CD4-positive, CD25-positive, alpha-beta regulatory T cell (primary cell): ENCODE results near the gene METTL26. TPM values are rescaled to one million over a fixed set of nuclear protein-coding genes. Genes with fewer than 3 reads are reported as not detected.
"Not testable (repeated sequence)": the region's sequence is repeated elsewhere in the genome, so short reads cannot be mapped to it uniquely, and the experiment has no call there.

Source experiments
- ATAC-seq, 2 donors: fragments of 150-1000 bp; cut with Tn5 transposase; one replicate each; pipeline ENCODE4 v1.10.0; 2021; ENCODE audit warnings: low read depth in 2 of 2, moderate number of reproducible peaks in 2 of 2, moderate library complexity in 1 of 2
- DNase-seq, 3 donors: peaks; one replicate each; pipeline versions ENCODE4 v3.0.0 to v3.0.0-alpha.2; 2012 to 2022; ENCODE audit warnings: mixed read lengths in 1 of 3
- H3K27ac ChIP-seq: one replicate; pipeline ENCODE4 v1.7.0; 2013; ENCODE audit warnings: mild to moderate bottlenecking, low read length; ENCODE audit not compliant: insufficient read depth, poor library complexity, severe bottlenecking
- H3K27me3 ChIP-seq: one replicate; pipeline ENCODE4 v1.7.0; 2013; ENCODE audit warnings: low read length; ENCODE audit not compliant: control insufficient read depth, insufficient read depth
- H3K36me3 ChIP-seq: one replicate; pipeline ENCODE4 v1.7.0; 2013; ENCODE audit warnings: mild to moderate bottlenecking, low read length, moderate library complexity; ENCODE audit not compliant: control insufficient read depth, insufficient read depth
- H3K4me1 ChIP-seq: 2 replicates; pipeline ENCODE4 v1.7.0; 2013; ENCODE audit warnings: mild to moderate bottlenecking, low read length; ENCODE audit not compliant: insufficient read depth, control insufficient read depth, poor library complexity, severe bottlenecking
- H3K4me3 ChIP-seq: one replicate; pipeline ENCODE4 v1.7.0; 2013; ENCODE audit warnings: low read depth, mild to moderate bottlenecking, low read length, moderate library complexity
- H3K9me3 ChIP-seq, 2 experiments: 1 replicate in 1 of 2; 2 replicates in 1 of 2; pipeline ENCODE4 v1.7.0; 2013; ENCODE audit warnings: low read length in 2 of 2, mild to moderate bottlenecking in 1 of 2, moderate library complexity in 1 of 2; ENCODE audit not compliant: control insufficient read depth in 2 of 2
- H3K27ac Mint-ChIP-seq, 3 donors: one replicate each; pipeline ENCODE4 v1.8.0; 2020 to 2022; ENCODE audit warnings: mild to moderate bottlenecking in 3 of 3, mixed read lengths in 3 of 3, moderate library complexity in 2 of 3
- H3K27me3 Mint-ChIP-seq: one replicate; pipeline ENCODE4 v1.8.0; 2022; ENCODE audit warnings: mild to moderate bottlenecking, mixed read lengths
- H3K36me3 Mint-ChIP-seq: one replicate; pipeline ENCODE4 v1.8.0; 2020; ENCODE audit warnings: mixed read lengths
- H3K4me1 Mint-ChIP-seq, 4 donors: one replicate each; pipeline ENCODE4 v1.8.0; 2020 to 2022; ENCODE audit warnings: mixed read lengths in 4 of 4, mild to moderate bottlenecking in 1 of 4
- H3K4me3 Mint-ChIP-seq, 4 donors: one replicate each; pipeline ENCODE4 v1.8.0; 2020 to 2022; ENCODE audit warnings: mild to moderate bottlenecking in 4 of 4, mixed read lengths in 4 of 4, moderate library complexity in 3 of 4
- H3K9me3 Mint-ChIP-seq, 7 donors: one replicate each; pipeline ENCODE4 v1.8.0; 2020 to 2022; ENCODE audit warnings: mixed read lengths in 7 of 7, mild to moderate bottlenecking in 3 of 7, moderate library complexity in 2 of 7
- polyA plus RNA-seq, 4 donors: library from polyadenylated mRNA; unstranded; fragments of 300-500 nt; fragmentation: Illumina TruSeq; gene quantifications; one replicate each; pipeline ENCODE4 v1.2.3, GENCODE V29; 2021
- total RNA-seq: library from RNA; stranded (reverse); gene quantifications from one replicate; pipeline ENCODE4 v1.2.3, GENCODE V29; 2022

Gene METTL26
- total and polyA plus RNA-seq, 5 donors from 2014 or later, result 45.3 to 133 (median 83.4) TPM

GRCh38 chr16:606656-607307 is 29.3 kb downstream of the METTL26 start:
- Mint-ChIP-seq H3K36me3 (peaks cover 8% of the 10 kb centered on the region), H3K9me3 (peaks cover 0 to 5% (median 0%) of the 10 kb centered on the region in 7 donors), H3K27me3 (no peaks in the 10 kb centered on the region), H3K4me1 (peaks cover 3 to 18% (median 10%) of the 10 kb centered on the region in 4 donors), H3K27ac (no peak overlapping the region), H3K4me3 (no peak overlapping the region)
- no peak for ATAC-seq
- Histone ChIP-seq H3K27me3 (no peaks in the 10 kb centered on the region), H3K9me3 (no peaks in the 10 kb centered on the region), H3K27ac (no peak overlapping the region), H3K36me3 (no peaks in the 10 kb centered on the region), H3K4me3 (no peak overlapping the region), H3K4me1 (no peaks in the 10 kb centered on the region)
- no peak for DNase-seq

- ATAC-seq, result no peak
These were observed 32.2 kb downstream of the METTL26 start for GRCh38 chr16:603933-604332.

GRCh38 chr16:600781-601180 is 35.3 kb downstream of the METTL26 start:
- Mint-ChIP-seq H3K9me3 (peaks cover 0 to 5% (median 0%) of the 10 kb centered on the region in 7 donors), H3K4me3 (no peak overlapping the region), H3K4me1 (peaks cover 0 to 15% (median 7%) of the 10 kb centered on the region in 4 donors), H3K36me3 (peaks cover 15% of the 10 kb centered on the region), H3K27me3 (no peaks in the 10 kb centered on the region), H3K27ac (peak overlapping the region in 1 of 3 donors; percentile 62)
- Histone ChIP-seq H3K4me3 (no peak overlapping the region), H3K27ac (no peak overlapping the region), H3K9me3 (no peaks in the 10 kb centered on the region), H3K36me3 (no peaks in the 10 kb centered on the region), H3K27me3 (no peaks in the 10 kb centered on the region), H3K4me1 (no peaks in the 10 kb centered on the region)
- peak in 1 of 3 donors; percentile 25 for DNase-seq
- no peak for ATAC-seq

More at GRCh38 chr16:603933-604332, 32.2 kb downstream of the METTL26 start:
- Histone ChIP-seq H3K27me3 (no peaks in the 10 kb centered on the region), H3K27ac (no peak overlapping the region), H3K4me3 (no peak overlapping the region), H3K4me1 (no peaks in the 10 kb centered on the region), H3K9me3 (no peaks in the 10 kb centered on the region), H3K36me3 (no peaks in the 10 kb centered on the region)
- Mint-ChIP-seq H3K4me1 (peaks cover 0 to 11% (median 5%) of the 10 kb centered on the region in 4 donors), H3K4me3 (no peak overlapping the region), H3K9me3 (peaks cover 0 to 5% (median 0%) of the 10 kb centered on the region in 7 donors), H3K36me3 (peaks cover 8% of the 10 kb centered on the region), H3K27ac (no peak overlapping the region), H3K27me3 (no peaks in the 10 kb centered on the region)
- no peak for DNase-seq

GRCh38 chr16:598823-599739 is 37.0 kb downstream of the METTL26 start:
- Histone ChIP-seq H3K27me3 (no peaks in the 10 kb centered on the region), H3K4me3 (no peak overlapping the region), H3K4me1 (no peaks in the 10 kb centered on the region), H3K9me3 (no peaks in the 10 kb centered on the region), H3K27ac (no peak overlapping the region), H3K36me3 (no peaks in the 10 kb centered on the region)
- peaks cover 17% of the 10 kb centered on the region for H3K36me3 Mint-ChIP-seq
- no peak overlapping the region for H3K4me3 Mint-ChIP-seq
- H3K27ac Mint-ChIP-seq, result no peak overlapping the region
- H3K4me1 Mint-ChIP-seq, result peaks cover 0 to 25% (median 8%) of the 10 kb centered on the region in 4 donors
- H3K27me3 Mint-ChIP-seq, result no peaks in the 10 kb centered on the region
- ATAC-seq, result no peak
- no peak for DNase-seq
- peaks cover 0 to 2% (median 0%) of the 10 kb centered on the region in 7 donors for H3K9me3 Mint-ChIP-seq

- Mint-ChIP-seq H3K36me3 (peaks cover 12% of the 10 kb centered on the region), H3K4me1 (peaks cover 0 to 31% (median 8%) of the 10 kb centered on the region in 4 donors)
- H3K36me3 ChIP-seq, H3K27ac Mint-ChIP-seq, H3K4me3 Mint-ChIP-seq, H3K9me3 ChIP-seq, H3K4me3 ChIP-seq, H3K9me3 Mint-ChIP-seq, H3K4me1 ChIP-seq, DNase-seq, H3K27ac ChIP-seq, ATAC-seq, H3K27me3 ChIP-seq, H3K27me3 Mint-ChIP-seq: not testable (repeated sequence)
These were observed 38.5 kb downstream of the METTL26 start for GRCh38 chr16:597655-598054.

- Mint-ChIP-seq H3K27ac (no peak overlapping the region), H3K36me3 (peaks cover 12% of the 10 kb centered on the region), H3K4me3 (peak overlapping the region in 1 of 4 donors; percentile 68), H3K27me3 (no peaks in the 10 kb centered on the region), H3K4me1 (peaks cover 0 to 39% (median 12%) of the 10 kb centered on the region in 4 donors), H3K9me3 (peaks cover 0 to 2% (median 0%) of the 10 kb centered on the region in 7 donors)
- no peak for ATAC-seq
- Histone ChIP-seq H3K4me3 (no peak overlapping the region), H3K4me1 (peaks cover 4% of the 10 kb centered on the region), H3K27me3 (no peaks in the 10 kb centered on the region), H3K36me3 (no peaks in the 10 kb centered on the region), H3K27ac (no peak overlapping the region), H3K9me3 (no peaks in the 10 kb centered on the region)
- DNase-seq, result no peak
These were observed 39.4 kb downstream of the METTL26 start for GRCh38 chr16:596736-597060.

- DNase-seq, result no peak
- peak overlapping the region in 1 of 4 donors; percentile 68 for H3K4me3 Mint-ChIP-seq
- peaks cover 12% of the 10 kb centered on the region for H3K36me3 Mint-ChIP-seq
- Histone ChIP-seq H3K4me3 (no peak overlapping the region), H3K27ac (no peak overlapping the region), H3K9me3 (no peaks in the 10 kb centered on the region), H3K36me3 (no peaks in the 10 kb centered on the region), H3K27me3 (no peaks in the 10 kb centered on the region), H3K4me1 (peaks cover 7% of the 10 kb centered on the region)
- H3K27ac Mint-ChIP-seq, result peak overlapping the region in 1 of 3 donors; percentile 83
- ATAC-seq, result no peak
- H3K9me3 Mint-ChIP-seq, result peaks cover 0 to 2% (median 0%) of the 10 kb centered on the region in 7 donors
- H3K4me1 Mint-ChIP-seq, result peaks cover 0 to 45% (median 14%) of the 10 kb centered on the region in 4 donors
- no peaks in the 10 kb centered on the region for H3K27me3 Mint-ChIP-seq
These were observed 40.0 kb downstream of the METTL26 start for GRCh38 chr16:595942-596735.
